ENCODE data around the gene PLPP4.

- TF ChIP-seq ZNF274 (IDR thresholded peaks at IDR 0.05; ENCODE audit: low read depth, low read length), result no peak
- no peak for TF ChIP-seq POLR2AphosphoS5 (IDR thresholded peaks at IDR 0.05; ENCODE audit: low read depth, low read length)
- TF ChIP-seq EZH2 (IDR thresholded peaks at IDR 0.05), result no peak
- TF ChIP-seq, protein P1, sequence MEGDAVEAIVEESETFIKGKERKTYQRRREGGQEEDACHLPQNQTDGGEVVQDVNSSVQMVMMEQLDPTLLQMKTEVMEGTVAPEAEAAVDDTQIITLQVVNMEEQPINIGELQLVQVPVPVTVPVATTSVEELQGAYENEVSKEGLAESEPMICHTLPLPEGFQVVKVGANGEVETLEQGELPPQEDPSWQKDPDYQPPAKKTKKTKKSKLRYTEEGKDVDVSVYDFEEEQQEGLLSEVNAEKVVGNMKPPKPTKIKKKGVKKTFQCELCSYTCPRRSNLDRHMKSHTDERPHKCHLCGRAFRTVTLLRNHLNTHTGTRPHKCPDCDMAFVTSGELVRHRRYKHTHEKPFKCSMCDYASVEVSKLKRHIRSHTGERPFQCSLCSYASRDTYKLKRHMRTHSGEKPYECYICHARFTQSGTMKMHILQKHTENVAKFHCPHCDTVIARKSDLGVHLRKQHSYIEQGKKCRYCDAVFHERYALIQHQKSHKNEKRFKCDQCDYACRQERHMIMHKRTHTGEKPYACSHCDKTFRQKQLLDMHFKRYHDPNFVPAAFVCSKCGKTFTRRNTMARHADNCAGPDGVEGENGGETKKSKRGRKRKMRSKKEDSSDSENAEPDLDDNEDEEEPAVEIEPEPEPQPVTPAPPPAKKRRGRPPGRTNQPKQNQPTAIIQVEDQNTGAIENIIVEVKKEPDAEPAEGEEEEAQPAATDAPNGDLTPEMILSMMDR (IDR thresholded peaks at IDR 0.05 in 2 of 3, conservative IDR thresholded peaks at IDR 0.05 in 1 of 3; ENCODE audit: borderline replicate concordance in 1 of 3, insufficient read depth in 1 of 3, low read depth in 2 of 3, low read length in 2 of 3), result no peak
- no peak for TF ChIP-seq ELF1 (IDR thresholded peaks at IDR 0.05; ENCODE audit: borderline replicate concordance, low read depth)
Observed at GRCh38 chr10:120507175-120507574, 50.1 kb downstream of the PLPP4 start.
